Measurements from ENCODE around the gene ARRDC1. TPM values are rescaled to one million over a fixed set of nuclear protein-coding genes. Genes with fewer than 3 reads are reported as not detected.
A peak's percentile ranks its signal among the peaks of the same experiment; 100 is the strongest.

The ARRDC1 gene
- total and polyA plus RNA-seq, 9 of the 15 experiments (the other 6 are each of a cell fraction or from before 2014, with no cell fraction given), result 0.21 to 45.3 (median 18.6) TPM

DNA sequence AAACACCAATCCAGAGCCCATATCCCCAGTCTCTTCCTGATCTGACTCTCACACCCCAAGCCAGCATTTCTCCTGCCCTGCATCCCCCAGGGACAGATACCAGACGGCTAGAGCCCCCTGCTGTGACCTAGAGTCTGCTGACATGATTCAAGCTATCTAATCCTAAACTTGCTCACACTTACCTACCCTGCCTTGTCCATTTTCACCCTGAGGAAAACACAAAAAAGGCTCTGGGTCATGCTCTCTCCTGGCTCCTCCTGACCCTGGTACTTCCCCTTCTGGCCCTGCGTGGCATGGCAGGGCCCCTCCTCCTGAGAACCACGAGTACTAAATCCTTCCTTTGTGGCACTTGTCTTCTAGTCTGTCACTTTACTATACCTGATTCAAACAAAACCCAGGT is 2.8 kb upstream of the ARRDC1 start:
- no TSS peak for BruUV-seq (replicated peaks)
- no peaks in the 10 kb centered on the region for H3K9me3 ChIP-seq (replicated peaks; ENCODE audit: control insufficient read depth, insufficient read depth, low read depth, low read length)
- no peak for ATAC-seq
- 15% methylated on average over 3 of the region's 3 CpGs for WGBS (ENCODE audit: insufficient coverage, low coverage, missing lambda C conversion rate)
- intact Hi-C loops (cut with micrococcal nuclease), result no loop called here
- ChIA-PET CTCF (ENCODE audit: low intra/inter-chr PET ratio) (no interaction called here), POLR2A (interaction anchor here (0.6 to 3.2 kb wide), 3 partner anchors 11 to 854 kb away, joined by 3 to 28 read pairs (median 5); partner anchors contain the start of genes EHMT1, LCN6 and ZMYND19)
- peaks cover 7% of the 10 kb centered on the region; the same call in 1 of the 2 replicates for H4K20me1 ChIP-seq (replicated peaks; ENCODE audit: control insufficient read depth, insufficient read depth, low read length)
- peak in 1 of 4 experiments; percentile 42 for DNase-seq (ENCODE audit: extremely low read depth in 1 of 4, low spot score in 3 of 4)
- H3K36me3 ChIP-seq (ENCODE audit: control insufficient read depth, insufficient read depth, low read length), result no peaks in the 10 kb centered on the region
- H3K9ac ChIP-seq (ENCODE audit: insufficient read depth in 1 of 2, low read depth in 2 of 2, low read length in 2 of 2), result peak overlapping the region; percentile 9 to 77; a peak in 2 of 4 replicates
- H3K27me3 ChIP-seq (ENCODE audit: control insufficient read depth in 2 of 2, insufficient read depth in 2 of 2, low read length in 2 of 2), result no peaks in the 10 kb centered on the region
- H3K4me2 ChIP-seq (ENCODE audit: insufficient read depth, low read length), result no peak overlapping the region
- no peak overlapping the region for H3K27ac ChIP-seq (ENCODE audit: extremely low read depth, low read depth, low read length)
- H3K9me1 ChIP-seq (ENCODE audit: control insufficient read depth, insufficient read depth, low read length), result no peaks in the 10 kb centered on the region
- H3K4me1 ChIP-seq (replicated peaks in 1 of 2; ENCODE audit: control insufficient read depth in 2 of 2, insufficient read depth in 2 of 2, low read length in 2 of 2), result peaks cover 21 to 39% of the 10 kb centered on the region in 2 experiments; a peak in 4 of 5 replicates
- peak overlapping the region; percentile 5 for H2AFZ ChIP-seq (ENCODE audit: low read depth, low read length)
- FAIRE-seq, result peak; percentile 76
- H3K79me2 ChIP-seq (ENCODE audit: control insufficient read depth, insufficient read depth, low read length), result peaks cover 16% of the 10 kb centered on the region
- in situ Hi-C loops (cut with MboI), result no loop called here
- TF ChIP-seq SP2 (IDR thresholded peaks at IDR 0.05; ENCODE audit: extremely low read depth, low read depth, low read length, poor library complexity, severe bottlenecking) (no peak), EGR1 (conservative IDR thresholded peaks at IDR 0.05) (no peak), NCOA1 (IDR thresholded peaks at IDR 0.05; ENCODE audit: low read depth) (no peak), ZNF232 (CRISPR knock-in tag; IDR thresholded peaks at IDR 0.05) (no peak), CBFA2T3 (IDR thresholded peaks at IDR 0.05) (0 out of 2 replicates have a peak, but pooled peaks have one; percentile 16)
- TF ChIP-seq, protein P1, sequence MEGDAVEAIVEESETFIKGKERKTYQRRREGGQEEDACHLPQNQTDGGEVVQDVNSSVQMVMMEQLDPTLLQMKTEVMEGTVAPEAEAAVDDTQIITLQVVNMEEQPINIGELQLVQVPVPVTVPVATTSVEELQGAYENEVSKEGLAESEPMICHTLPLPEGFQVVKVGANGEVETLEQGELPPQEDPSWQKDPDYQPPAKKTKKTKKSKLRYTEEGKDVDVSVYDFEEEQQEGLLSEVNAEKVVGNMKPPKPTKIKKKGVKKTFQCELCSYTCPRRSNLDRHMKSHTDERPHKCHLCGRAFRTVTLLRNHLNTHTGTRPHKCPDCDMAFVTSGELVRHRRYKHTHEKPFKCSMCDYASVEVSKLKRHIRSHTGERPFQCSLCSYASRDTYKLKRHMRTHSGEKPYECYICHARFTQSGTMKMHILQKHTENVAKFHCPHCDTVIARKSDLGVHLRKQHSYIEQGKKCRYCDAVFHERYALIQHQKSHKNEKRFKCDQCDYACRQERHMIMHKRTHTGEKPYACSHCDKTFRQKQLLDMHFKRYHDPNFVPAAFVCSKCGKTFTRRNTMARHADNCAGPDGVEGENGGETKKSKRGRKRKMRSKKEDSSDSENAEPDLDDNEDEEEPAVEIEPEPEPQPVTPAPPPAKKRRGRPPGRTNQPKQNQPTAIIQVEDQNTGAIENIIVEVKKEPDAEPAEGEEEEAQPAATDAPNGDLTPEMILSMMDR (IDR thresholded peaks at IDR 0.05 in 2 of 3, conservative IDR thresholded peaks at IDR 0.05 in 1 of 3; ENCODE audit: insufficient read depth in 2 of 3, low read depth in 1 of 3, low read length in 3 of 3), result 0 out of 6 replicates have a peak, but pooled peaks of 2 of the 3 experiments have one; percentile 7 to 22
- H3K4me3 ChIP-seq, result no peak overlapping the region

All from K562 (cell line).